WI38 (cell line): ENCODE data around the gene IFT20.
"Not testable (repeated sequence)": the region's sequence is repeated elsewhere in the genome, so short reads cannot be mapped to it uniquely, and the experiment has no call there.

Experiments
- H3K4me3 ChIP-seq: 2 replicates; pipeline ENCODE4 v1.5.1; 2011; ENCODE audit warnings: low read depth, mild to moderate bottlenecking, control low read depth, low read length
- TF ChIP-seq, protein P1 (sequence below): IDR thresholded peaks from 2 replicates; pipeline ENCODE4 v1.5.1; 2012; ENCODE audit warnings: low read depth, mild to moderate bottlenecking, control low read depth, low read length

Gene IFT20

DNA sequence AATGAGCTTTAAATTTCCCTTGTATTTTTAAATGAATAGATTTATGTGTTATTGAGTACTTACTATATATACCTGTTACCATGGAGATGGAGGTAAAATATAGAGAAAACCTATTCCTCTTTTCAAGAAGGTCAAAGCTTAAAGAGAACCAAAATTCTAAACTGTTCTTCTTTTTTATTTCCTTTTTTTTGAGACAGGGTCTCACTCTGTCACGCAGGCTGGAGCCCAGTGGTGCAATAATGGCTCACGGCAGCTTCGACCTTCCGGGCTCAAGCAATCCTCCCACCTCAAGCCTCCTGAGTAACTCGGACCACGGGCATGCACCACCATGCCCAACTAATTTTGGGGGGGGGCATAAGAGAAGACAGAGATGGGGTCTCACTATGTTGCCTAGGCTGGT is 41.3 kb downstream of the IFT20 start:
- TF ChIP-seq, protein P1, sequence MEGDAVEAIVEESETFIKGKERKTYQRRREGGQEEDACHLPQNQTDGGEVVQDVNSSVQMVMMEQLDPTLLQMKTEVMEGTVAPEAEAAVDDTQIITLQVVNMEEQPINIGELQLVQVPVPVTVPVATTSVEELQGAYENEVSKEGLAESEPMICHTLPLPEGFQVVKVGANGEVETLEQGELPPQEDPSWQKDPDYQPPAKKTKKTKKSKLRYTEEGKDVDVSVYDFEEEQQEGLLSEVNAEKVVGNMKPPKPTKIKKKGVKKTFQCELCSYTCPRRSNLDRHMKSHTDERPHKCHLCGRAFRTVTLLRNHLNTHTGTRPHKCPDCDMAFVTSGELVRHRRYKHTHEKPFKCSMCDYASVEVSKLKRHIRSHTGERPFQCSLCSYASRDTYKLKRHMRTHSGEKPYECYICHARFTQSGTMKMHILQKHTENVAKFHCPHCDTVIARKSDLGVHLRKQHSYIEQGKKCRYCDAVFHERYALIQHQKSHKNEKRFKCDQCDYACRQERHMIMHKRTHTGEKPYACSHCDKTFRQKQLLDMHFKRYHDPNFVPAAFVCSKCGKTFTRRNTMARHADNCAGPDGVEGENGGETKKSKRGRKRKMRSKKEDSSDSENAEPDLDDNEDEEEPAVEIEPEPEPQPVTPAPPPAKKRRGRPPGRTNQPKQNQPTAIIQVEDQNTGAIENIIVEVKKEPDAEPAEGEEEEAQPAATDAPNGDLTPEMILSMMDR = no peak

DNA sequence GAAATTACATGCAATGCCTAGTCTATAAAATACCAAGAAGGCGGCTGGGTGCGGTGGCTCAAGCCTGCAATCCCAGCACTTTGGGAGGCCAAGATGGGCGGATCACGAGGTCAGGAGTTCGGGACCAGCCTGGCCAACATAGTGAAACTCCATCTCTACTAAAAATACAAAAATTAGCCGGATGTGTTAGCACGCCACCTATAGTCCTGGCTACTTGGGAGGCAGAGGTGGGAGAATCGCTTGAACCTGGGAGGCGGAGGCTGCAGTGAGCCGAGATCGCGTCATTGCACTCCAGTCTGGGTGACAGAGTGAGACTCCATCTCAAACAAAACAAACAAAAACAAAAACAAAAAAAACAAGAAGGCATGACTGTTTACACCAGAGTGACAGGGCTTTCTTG is 42.4 kb downstream of the IFT20 start:
- not testable (repeated sequence) for H3K4me3 ChIP-seq

More for the DNA sequence above, 41.3 kb downstream of the IFT20 start:
- no peak overlapping the region for H3K4me3 ChIP-seq

GRCh38 chr17:28291780-28292330 is 43.4 kb downstream of the IFT20 start:
- TF ChIP-seq, protein P1 = no peak
- no peak overlapping the region for H3K4me3 ChIP-seq

DNA sequence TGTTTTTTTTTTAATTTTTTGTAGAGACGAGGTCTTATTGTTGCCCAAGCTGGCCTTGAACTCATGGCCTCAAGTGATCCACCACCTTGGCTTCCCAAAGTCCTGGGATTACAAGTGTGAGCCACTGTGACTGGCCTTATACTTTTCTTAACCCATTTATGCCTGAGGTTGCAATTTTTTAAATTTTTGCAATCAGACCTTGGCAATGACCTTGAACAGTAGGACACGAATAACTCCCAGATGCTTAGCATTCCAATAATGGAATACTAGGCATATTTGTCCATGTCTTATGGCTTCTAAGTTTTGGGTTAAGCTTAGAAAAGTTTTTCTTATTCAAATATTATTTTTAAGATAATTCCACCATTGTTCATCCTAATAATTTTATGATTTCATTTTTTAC is 44.6 kb downstream of the IFT20 start:
- TF ChIP-seq, protein P1 = no peak

GRCh38 chr17:28285965-28286364 is 49.3 kb downstream of the IFT20 start:
- H3K4me3 ChIP-seq = no peak overlapping the region
- TF ChIP-seq, protein P1 = no peak

More for the DNA sequence above, 44.6 kb downstream of the IFT20 start:
- H3K4me3 ChIP-seq = no peak overlapping the region

GRCh38 chr17:28282596-28282995 is 52.7 kb downstream of the IFT20 start:
- TF ChIP-seq, protein P1 = no peak
- H3K4me3 ChIP-seq = no peak overlapping the region

DNA sequence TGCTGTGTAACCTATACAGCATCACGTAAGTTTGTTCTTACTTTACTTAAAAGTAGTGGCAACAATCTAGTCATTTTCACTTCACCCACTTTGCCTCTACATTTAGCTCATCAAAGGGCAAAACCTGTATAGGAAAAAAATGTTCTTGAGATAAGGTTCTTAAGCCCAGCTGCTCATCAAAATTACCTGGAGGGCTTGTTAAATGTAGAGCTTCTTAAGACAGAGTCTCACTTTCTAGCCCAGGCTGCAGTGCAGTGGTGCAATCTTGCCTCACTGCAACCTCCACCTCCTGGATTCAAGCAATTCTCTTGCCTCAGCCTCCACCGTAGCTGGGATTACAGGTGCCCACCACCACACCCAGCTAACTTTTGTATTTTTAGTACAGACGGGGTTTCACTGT is 54.4 kb downstream of the IFT20 start:
- TF ChIP-seq, protein P1 = no peak
- no peak overlapping the region for H3K4me3 ChIP-seq

- TF ChIP-seq, protein P1 = no peak
- no peak overlapping the region for H3K4me3 ChIP-seq
These were observed 55.9 kb downstream of the IFT20 start for GRCh38 chr17:28279411-28279810.
